ENCODE measurements around the gene AP3M1.
"Not testable (repeated sequence)": the region's sequence is repeated elsewhere in the genome, so short reads cannot be mapped to it uniquely, and the experiment has no call there.

The AP3M1 gene

GRCh38 chr10:74150990-74151878 is 606 bp upstream of the AP3M1 start, which contains the start of gene ADK:
ADK (plus strand) TSS chr10:74151221; CDS start chr10:74151279, 58 bp downstream.
- TF ChIP-seq CTCF (IDR thresholded peaks at IDR 0.05; ENCODE audit: insufficient read depth, low read depth, low read length, missing control alignments): no peak
- peak within 1 kb of the TSS; percentile 99 for H3K4me3 ChIP-seq (ENCODE audit: low read depth, low read length)
- peak; percentile 99 for DNase-seq (ENCODE audit: low read depth)

- H3K4me3 ChIP-seq (ENCODE audit: low read depth, low read length); DNase-seq (ENCODE audit: low read depth): not testable (repeated sequence)
Observed at GRCh38 chr10:74146980-74147379, 3.6 kb downstream of the AP3M1 start.

GRCh38 chr10:74145133-74145532 is 5.5 kb downstream of the AP3M1 start:
- DNase-seq (ENCODE audit: low read depth): no peak
- no peak for TF ChIP-seq CTCF (IDR thresholded peaks at IDR 0.05; ENCODE audit: insufficient read depth, low read depth, low read length, missing control alignments)
- H3K4me3 ChIP-seq (ENCODE audit: low read depth, low read length): no peak overlapping the region

GRCh38 chr10:74140553-74140952 is 10.1 kb downstream of the AP3M1 start:
- DNase-seq (ENCODE audit: low read depth): no peak
- TF ChIP-seq CTCF (IDR thresholded peaks at IDR 0.05; ENCODE audit: insufficient read depth, low read depth, low read length, missing control alignments): no peak
- H3K4me3 ChIP-seq (ENCODE audit: low read depth, low read length): no peak overlapping the region

- no peak for DNase-seq (ENCODE audit: low read depth)
- no peak for TF ChIP-seq CTCF (IDR thresholded peaks at IDR 0.05; ENCODE audit: insufficient read depth, low read depth, low read length, missing control alignments)
- no peak overlapping the region for H3K4me3 ChIP-seq (ENCODE audit: low read depth, low read length)
Observed at GRCh38 chr10:74139981-74140380, 10.6 kb downstream of the AP3M1 start.

- H3K4me3 ChIP-seq (ENCODE audit: low read depth, low read length); DNase-seq (ENCODE audit: low read depth): not testable (repeated sequence)
Observed at GRCh38 chr10:74138596-74138995, 12.0 kb downstream of the AP3M1 start.

GRCh38 chr10:74137992-74138391 is 12.6 kb downstream of the AP3M1 start:
- no peak for DNase-seq (ENCODE audit: low read depth)
- H3K4me3 ChIP-seq (ENCODE audit: low read depth, low read length): no peak overlapping the region
- TF ChIP-seq CTCF (IDR thresholded peaks at IDR 0.05; ENCODE audit: insufficient read depth, low read depth, low read length, missing control alignments): no peak

GRCh38 chr10:74135452-74135851 is 15.2 kb downstream of the AP3M1 start:
- DNase-seq (ENCODE audit: low read depth): no peak
- TF ChIP-seq CTCF (IDR thresholded peaks at IDR 0.05; ENCODE audit: insufficient read depth, low read depth, low read length, missing control alignments): no peak
- no peak overlapping the region for H3K4me3 ChIP-seq (ENCODE audit: low read depth, low read length)

All from GM12865 (cell line).